H1 (cell line): ENCODE data around the gene KIAA1328. TPM values are rescaled to one million over a fixed set of nuclear protein-coding genes. Genes with fewer than 3 reads are reported as not detected.

ENCODE experiments used
- CTCF ChIA-PET: fragments of 300-600 bp; sonication (Branson Sonifier 250); formaldehyde crosslinking; loops from one replicate; lab custom pipeline; 2021; ENCODE audit not compliant: partially characterized antibody; lab: Charles Lee
- POLR2A ChIA-PET: fragments of 300-600 bp; sonication (Branson Sonifier 250); formaldehyde crosslinking; loops from one replicate; lab custom pipeline; 2021; ENCODE audit warnings: inconsistent platforms; ENCODE audit not compliant: partially characterized antibody; lab: Charles Lee
- DNase-seq, 2 experiments: peaks; one replicate each; pipeline versions ENCODE4 v3.0.0 to v3.0.0-alpha.2; 2010 to 2022; ENCODE audit warnings: low spot score in 2 of 2, low read depth in 1 of 2, mixed read lengths in 1 of 2
- FAIRE-seq: peaks from 2 replicates; lab custom pipeline; 2011; peaks lifted over from hg19 to GRCh38; lab: Jason Lieb, UNC
- H2AFZ ChIP-seq: 2 replicates; pipeline ENCODE4 v1.8.1; 2012; ENCODE audit warnings: low read length, inconsistent platforms
- H2AK5ac ChIP-seq: 2 replicates; pipeline ENCODE4 v1.6.1; 2013; ENCODE audit warnings: low read depth, low read length
- H2BK120ac ChIP-seq: replicated peaks from 2 replicates; pipeline ENCODE3; 2013; ENCODE audit warnings: low read depth, low read length, inconsistent platforms
- H2BK12ac ChIP-seq: 2 replicates; pipeline ENCODE4 v1.6.1; 2013; ENCODE audit warnings: low read depth, low read length
- H2BK15ac ChIP-seq: 2 replicates; pipeline ENCODE4 v1.6.1; 2013; ENCODE audit warnings: low read length
- H2BK20ac ChIP-seq: 2 replicates; pipeline ENCODE4 v1.6.1; 2013; ENCODE audit warnings: low read length
- H2BK5ac ChIP-seq: 2 replicates; pipeline ENCODE4 v1.6.1; 2013; ENCODE audit warnings: low read depth, low read length
- H3K14ac ChIP-seq: 2 replicates; pipeline ENCODE4 v1.6.1; 2013; ENCODE audit warnings: inconsistent platforms; ENCODE audit not compliant: insufficient read length
- H3K18ac ChIP-seq: 2 replicates; pipeline ENCODE4 v1.6.1; 2013; ENCODE audit warnings: low read length; ENCODE audit errors: extremely low read depth
- H3K23ac ChIP-seq: 2 replicates; pipeline ENCODE4 v1.6.1; 2013; ENCODE audit warnings: inconsistent platforms; ENCODE audit not compliant: insufficient read length
- H3K23me2 ChIP-seq: 2 replicates; pipeline ENCODE4 v1.6.1; 2013; ENCODE audit warnings: low read depth, low read length
- H3K27ac ChIP-seq: 2 replicates; pipeline ENCODE4 v1.6.1; 2011; ENCODE audit warnings: low read depth, low read length, inconsistent platforms
- H3K27me3 ChIP-seq, 4 experiments: replicated peaks in 1 of 4; 1 replicate in 1 of 4; 2 replicates in 3 of 4; pipeline versions ENCODE4 v1.6.1 to v1.8.1; 2011 to 2013; ENCODE audit warnings: low read length in 3 of 4, mild to moderate bottlenecking in 3 of 4, inconsistent platforms in 2 of 4, mixed read lengths in 2 of 4, moderate library complexity in 1 of 4; ENCODE audit not compliant: control insufficient read depth in 3 of 4, insufficient read depth in 3 of 4; ENCODE audit errors: extremely low read depth in 1 of 4
- H3K36me3 ChIP-seq, 4 experiments: 2 replicates each; pipeline versions ENCODE4 v1.6.1 to v1.8.1; 2011 to 2013; ENCODE audit warnings: mild to moderate bottlenecking in 4 of 4, low read length in 3 of 4, moderate library complexity in 2 of 4, control low read depth in 1 of 4, inconsistent platforms in 1 of 4; ENCODE audit not compliant: insufficient read depth in 4 of 4, control insufficient read depth in 2 of 4
- H3K4ac ChIP-seq: replicated peaks from 2 replicates; pipeline ENCODE3; 2013; ENCODE audit warnings: low read length, low read depth, mixed read lengths, inconsistent platforms; ENCODE audit not compliant: insufficient read length
- H3K4me1 ChIP-seq, 4 experiments: replicated peaks in 1 of 4; 1 replicate in 1 of 4; 2 replicates in 3 of 4; pipeline versions ENCODE4 v1.6.1 to v1.8.1; 2011 to 2013; ENCODE audit warnings: low read length in 3 of 4, inconsistent platforms in 2 of 4, mixed read lengths in 1 of 4; ENCODE audit not compliant: insufficient read depth in 4 of 4, control insufficient read depth in 3 of 4
- H3K4me2 ChIP-seq, 2 experiments: 2 replicates each; pipeline versions ENCODE4 v1.6.1 to v1.8.1; 2011 to 2013; ENCODE audit warnings: low read depth in 2 of 2, low read length in 2 of 2, control low read depth in 1 of 2, inconsistent platforms in 1 of 2, mild to moderate bottlenecking in 1 of 2; ENCODE audit not compliant: insufficient read depth in 1 of 2
- H3K4me3 ChIP-seq, 4 experiments: fragments of 200-600, 300-600 bp in 1 of 4; sonication (generic), shearing (Covaris generic), sonication (Bioruptor Twin) in 1 of 4; 2 replicates each; pipeline versions ENCODE4 v1.5.1 to v1.8.1; 2011 to 2016; ENCODE audit warnings: low read length in 4 of 4, low read depth in 3 of 4, control low read depth in 2 of 4, inconsistent platforms in 2 of 4, mild to moderate bottlenecking in 2 of 4, mixed read lengths in 1 of 4, moderate library complexity in 1 of 4; ENCODE audit not compliant: insufficient read depth in 2 of 4; ENCODE audit errors: extremely low read depth in 1 of 4
- H3K56ac ChIP-seq: replicated peaks from 2 replicates; pipeline ENCODE3; 2013; ENCODE audit warnings: low read depth, mild to moderate bottlenecking, mixed read lengths, low read length, inconsistent platforms; ENCODE audit not compliant: insufficient read length
- H3K79me1 ChIP-seq: 2 replicates; pipeline ENCODE4 v1.6.1; 2013; ENCODE audit warnings: low read depth, low read length, control low read depth
- H3K79me2 ChIP-seq, 2 experiments: 2 replicates each; pipeline versions ENCODE4 v1.6.1 to v1.8.1; 2012 to 2013; ENCODE audit warnings: low read length in 2 of 2, mild to moderate bottlenecking in 2 of 2, inconsistent platforms in 1 of 2; ENCODE audit not compliant: insufficient read depth in 2 of 2, control insufficient read depth in 1 of 2
- H3K9ac ChIP-seq, 4 experiments: replicated peaks in 1 of 4; 1 replicate in 1 of 4; 2 replicates in 3 of 4; pipeline versions ENCODE4 v1.6.1 to v1.8.1; 2011 to 2013; ENCODE audit warnings: low read depth in 3 of 4, low read length in 3 of 4, control low read depth in 2 of 4, mild to moderate bottlenecking in 2 of 4, moderate library complexity in 2 of 4, inconsistent platforms in 1 of 4; ENCODE audit errors: extremely low read depth in 1 of 4
- H3K9me3 ChIP-seq, 2 experiments: 2 replicates each; pipeline versions ENCODE4 v1.6.1 to v1.8.1; 2012 to 2013; ENCODE audit warnings: mild to moderate bottlenecking in 2 of 2, moderate library complexity in 2 of 2, control low read depth in 1 of 2, inconsistent platforms in 1 of 2, low read depth in 1 of 2, low read length in 1 of 2, mixed read lengths in 1 of 2; ENCODE audit not compliant: insufficient read depth in 2 of 2
- H4K20me1 ChIP-seq, 2 experiments: replicated peaks in 1 of 2; 2 replicates each; pipeline versions ENCODE3 to v1.8.1; 2011 to 2013; ENCODE audit warnings: inconsistent platforms in 2 of 2, low read length in 2 of 2, mild to moderate bottlenecking in 1 of 2; ENCODE audit not compliant: insufficient read depth in 2 of 2, control insufficient read depth in 1 of 2
- H4K5ac ChIP-seq: 2 replicates; pipeline ENCODE4 v1.6.1; 2013; ENCODE audit warnings: low read length, low read depth, mixed read lengths, inconsistent platforms; ENCODE audit not compliant: insufficient read length
- H4K8ac ChIP-seq: 2 replicates; pipeline ENCODE4 v1.8.0; 2013; ENCODE audit warnings: mild to moderate bottlenecking, moderate library complexity, low read length, inconsistent platforms; ENCODE audit not compliant: insufficient read depth; ENCODE audit errors: extremely low read depth
- H4K91ac ChIP-seq: replicated peaks from 2 replicates; pipeline ENCODE3; 2013; ENCODE audit warnings: low read length, mixed read lengths, inconsistent platforms; ENCODE audit not compliant: insufficient read length
- BACH1 ChIP-seq: IDR thresholded peaks from 2 replicates; pipeline ENCODE4 v1.6.1; 2012; ENCODE audit warnings: low read length, improper control_type of control experiment
- CHD1 ChIP-seq: IDR thresholded peaks from 2 replicates; pipeline ENCODE4 v1.6.1; 2012; ENCODE audit warnings: low read depth, low read length, improper control_type of control experiment
- JUND ChIP-seq: IDR thresholded peaks from 2 replicates; pipeline ENCODE4 v1.6.1; 2011; ENCODE audit warnings: mild to moderate bottlenecking, improper control_type of control experiment, low read length
- KDM1A ChIP-seq: fragments of 200-600, 300-600 bp; sonication (generic); IDR thresholded peaks from 2 replicates; pipeline ENCODE4 v1.7.1; 2016; ENCODE audit warnings: mild to moderate bottlenecking, low read length, borderline replicate concordance
- KDM4A ChIP-seq: IDR thresholded peaks from one replicate; pipeline ENCODE4 v1.7.1; 2012; ENCODE audit warnings: low read depth, mild to moderate bottlenecking, moderate library complexity, low read length, inconsistent platforms; ENCODE audit not compliant: severe bottlenecking
- MAFK ChIP-seq: IDR thresholded peaks from 2 replicates; pipeline ENCODE4 v1.6.1; 2012; ENCODE audit warnings: low read depth, mild to moderate bottlenecking, improper control_type of control experiment, low read length
- RXRA ChIP-seq: IDR thresholded peaks from 2 replicates; pipeline ENCODE4 v1.6.1; 2011; ENCODE audit warnings: low read depth, mild to moderate bottlenecking, low read length, moderate library complexity; ENCODE audit not compliant: insufficient read depth
- SUZ12 ChIP-seq: fragments of 200-600 bp; sonication (generic); IDR thresholded peaks from 2 replicates; pipeline ENCODE4 v1.6.1; 2012; ENCODE audit warnings: mild to moderate bottlenecking, inconsistent platforms, low read length, moderate library complexity, mixed read lengths
- TAF1 ChIP-seq: IDR thresholded peaks from 2 replicates; pipeline ENCODE4 v1.6.1; 2011; ENCODE audit warnings: mild to moderate bottlenecking, low read depth, low read length
- WGBS, 2 experiments: shearing (Covaris generic) in 1 of 2; methylation state at CpG; one replicate each; pipeline versions ENCODE4 v1.1.6 to v1.1.7; 2013 to 2015; ENCODE audit warnings: low lambda C conversion rate in 2 of 2, mixed read lengths in 2 of 2, inconsistent platforms in 1 of 2, low coverage in 1 of 2, missing lambda C conversion rate in 1 of 2; ENCODE audit not compliant: insufficient replicate concordance in 2 of 2, insufficient coverage in 1 of 2, insufficient read length in 1 of 2; ENCODE audit errors: extremely low coverage in 1 of 2, missing lambda C conversion rate in 1 of 2; 5-methylcytosine and 5-hydroxymethylcytosine counted together
- polyA plus RNA-seq, 7 experiments: library from polyadenylated mRNA; depleted of rRNA in 3 of 7; stranded (reverse) in 5 of 7; unstranded in 2 of 7; fragments of >200 nt in 5 of 7; fragments of 200-250 nt in 2 of 7; gene quantifications; 1 replicate in 5 of 7; 2 replicates in 1 of 7; 4 replicates in 1 of 7; pipeline versions ENCODE4 v1.2.1 to v1.2.3, GENCODE V29; 2011 to 2013; ENCODE audit warnings: missing spikeins in 2 of 7, mixed read lengths in 2 of 7
- total RNA-seq: library from RNA; stranded (reverse); fragmentation: NEBNext Ultra II Directional; extraction: Animal tissue kit (Norgen Biotek cat#: 25700); gene quantifications from 2 replicates; pipeline ENCODE4 v1.2.1, GENCODE V29; 2021

The KIAA1328 gene
- total and polyA plus RNA-seq, 2 of the 8 experiments (the other 6 are each of a cell fraction or from before 2014, with no cell fraction given) = 2.6 to 5.7 TPM

DNA sequence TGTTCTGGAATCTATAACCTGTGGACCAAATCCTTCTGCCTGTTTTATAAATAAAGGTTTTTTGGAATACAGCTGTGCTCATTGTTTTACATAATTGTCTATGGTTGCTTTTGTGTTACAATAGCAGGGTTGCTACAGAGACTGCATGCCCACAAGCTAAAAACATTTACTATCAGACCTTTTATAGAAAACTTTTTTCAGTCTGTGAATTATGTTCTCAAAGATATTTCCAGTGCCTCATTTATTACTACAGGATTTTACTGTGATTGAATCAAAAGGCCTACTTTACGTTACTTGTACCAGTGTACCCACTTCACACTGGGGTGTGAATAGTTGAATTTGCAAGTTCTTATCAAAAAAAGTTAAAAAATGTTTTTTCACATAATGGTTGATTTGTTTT lies 7.0 kb downstream of the KIAA1328 start:
- no peak overlapping the region for H3K4me2 ChIP-seq
- no peaks in the 10 kb centered on the region for H3K4me1 ChIP-seq
- H4K8ac ChIP-seq = no peak overlapping the region
- H3K79me2 ChIP-seq = no peaks in the 10 kb centered on the region
- no peak overlapping the region for H3K4me3 ChIP-seq
- H3K27ac ChIP-seq = no peak overlapping the region
- no peak overlapping the region for H2BK15ac ChIP-seq
- H4K5ac ChIP-seq = no peak overlapping the region
- H3K18ac ChIP-seq = no peak overlapping the region
- H3K4ac ChIP-seq = no peak overlapping the region
- no peak overlapping the region for H2BK12ac ChIP-seq
- no peaks in the 10 kb centered on the region for H3K9me3 ChIP-seq
- FAIRE-seq (no peak), DNase-seq (no peak)
- CTCF ChIA-PET = no interaction called here
- H4K91ac ChIP-seq = no peak overlapping the region
- no peak overlapping the region for H3K9ac ChIP-seq
- H2BK120ac ChIP-seq = no peak overlapping the region
- no peak overlapping the region for H2BK5ac ChIP-seq
- H3K79me1 ChIP-seq = no peaks in the 10 kb centered on the region; the same call in 1 of the 2 replicates
- H3K14ac ChIP-seq = no peak overlapping the region
- H2AK5ac ChIP-seq = no peak overlapping the region
- no peaks in the 10 kb centered on the region for H4K20me1 ChIP-seq
- TF ChIP-seq SUZ12 = no peak
- TF ChIP-seq KDM1A = no peak
- no peak for TF ChIP-seq JUND
- no peak for TF ChIP-seq TAF1
- no peak for TF ChIP-seq KDM4A
- TF ChIP-seq BACH1 = no peak
- TF ChIP-seq CHD1 = no peak
- TF ChIP-seq MAFK = no peak
- no peak for TF ChIP-seq RXRA
- no peaks in the 10 kb centered on the region for H3K23me2 ChIP-seq
- H2BK20ac ChIP-seq = no peak overlapping the region
- no peak overlapping the region for H3K23ac ChIP-seq
- no peaks in the 10 kb centered on the region for H3K27me3 ChIP-seq
- POLR2A ChIA-PET = no interaction called here
- WGBS, 2 experiments = 80% methylated on average over 1 of the region's 1 CpG; no CpG with 5 or more reads in 1 of the 2 experiments
- H3K36me3 ChIP-seq = peaks cover 0 to 7% (median 0%) of the 10 kb centered on the region in 4 experiments; a peak in 1 of 8 replicates
- no peak overlapping the region for H2AFZ ChIP-seq
- no peak overlapping the region for H3K56ac ChIP-seq
